ENCODE results near the gene ISOC2.

Gene ISOC2

GRCh38 chr19:55477905-55478304 lies 16.5 kb upstream of the ISOC2 start:
- POLR2A ChIA-PET, result no interaction called here
- DNase-seq (ENCODE audit: extremely low spot score), result no peak
- TF ChIP-seq CTCF (IDR thresholded peaks at IDR 0.05; ENCODE audit: control extremely low read depth, extremely low read depth, low read depth, missing control alignments), result no peak
- CTCF ChIA-PET, result interaction anchor here (2.6 to 5.2 kb wide), 2 partner anchors 10 to 26 kb away, joined by 15 to 41 read pairs; no protein-coding TSS in a partner anchor

- no peak for TF ChIP-seq CTCF (IDR thresholded peaks at IDR 0.05; ENCODE audit: control extremely low read depth, extremely low read depth, low read depth, missing control alignments)
- peak; percentile 98 for DNase-seq (ENCODE audit: extremely low spot score)
- CTCF ChIA-PET, result interaction anchor here (0.9 to 5.2 kb wide), 7 partner anchors 9 to 156 kb away, joined by 3 to 41 read pairs (median 4); partner anchors contain the start of genes KMT5C and NAT14
- POLR2A ChIA-PET, result interaction anchor here (0.5 to 1.4 kb wide), 7 partner anchors 15 to 359 kb away, joined by 3 to 5 read pairs (median 3); partner anchors contain the start of genes ISOC2, PPP1R12C and ZNF784
Observed at GRCh38 chr19:55476100-55476775, 14.8 kb upstream of the ISOC2 start, which contains the start of gene ZNF628. Gene ZNF628, plus strand, starts transcription at chr19:55476617. Its CDS starts 3,294 bp downstream, at chr19:55479911.

GRCh38 chr19:55474269-55475265 lies 13.1 kb upstream of the ISOC2 start:
- ChIA-PET POLR2A (no interaction called here), CTCF (interaction anchor here (1.0 to 5.2 kb wide), 5 partner anchors 8 to 156 kb away, joined by 3 to 41 read pairs (median 4); no protein-coding TSS in a partner anchor)
- no peak for DNase-seq (ENCODE audit: extremely low spot score)
- no peak for TF ChIP-seq CTCF (IDR thresholded peaks at IDR 0.05; ENCODE audit: control extremely low read depth, extremely low read depth, low read depth, missing control alignments)

GRCh38 chr19:55473225-55474012 lies 12.0 kb upstream of the ISOC2 start:
- no peak for TF ChIP-seq CTCF (IDR thresholded peaks at IDR 0.05; ENCODE audit: control extremely low read depth, extremely low read depth, low read depth, missing control alignments)
- DNase-seq (ENCODE audit: extremely low spot score), result no peak
- ChIA-PET POLR2A (no interaction called here), CTCF (interaction anchor here (0.7 to 5.2 kb wide), 3 partner anchors 10 to 160 kb away, joined by 3 to 41 read pairs (median 3); no protein-coding TSS in a partner anchor)

GRCh38 chr19:55472463-55472862 lies 11.0 kb upstream of the ISOC2 start:
- POLR2A ChIA-PET, result no interaction called here
- CTCF ChIA-PET, result no interaction called here
- no peak for TF ChIP-seq CTCF (IDR thresholded peaks at IDR 0.05; ENCODE audit: control extremely low read depth, extremely low read depth, low read depth, missing control alignments)
- no peak for DNase-seq (ENCODE audit: extremely low spot score)
